Right lobe of liver (tissue), 6 donors: ENCODE measurements around the gene INPP4B. TPM values are rescaled to one million over a fixed set of nuclear protein-coding genes. Genes with fewer than 3 reads are reported as not detected.

Experiments
- ATAC-seq, 4 donors: fragments of 200-7000 bp; cut with Tn5 transposase; one replicate each; pipeline ENCODE4 v1.9.1; 2020; ENCODE audit warnings: mild to moderate bottlenecking in 4 of 4, moderate library complexity in 4 of 4
- DNase-seq, 3 donors: peaks; one replicate each; pipeline ENCODE4 v3.0.0-alpha.2; 2020
- H3K27ac ChIP-seq, 3 donors: fragments of 200-600 bp; one replicate each; pipeline ENCODE4 v1.8.0; 2022
- H3K27me3 ChIP-seq, 2 donors: fragments of 200-600 bp; one replicate each; pipeline ENCODE4 v1.8.0; 2022
- H3K36me3 ChIP-seq, 4 donors: fragments of 200-600 bp; sonication (generic) in 1 of 4; one replicate each; pipeline versions ENCODE4 v1.5.1 to v1.8.0; 2017 to 2022; ENCODE audit warnings: control low read depth in 1 of 4
- H3K4me1 ChIP-seq, 4 donors: fragments of 200-600 bp; sonication (generic) in 1 of 4; one replicate each; pipeline versions ENCODE4 v1.5.1 to v1.8.0; 2017 to 2022; ENCODE audit warnings: control low read depth in 1 of 4
- H3K4me3 ChIP-seq, 3 donors: fragments of 200-600 bp; one replicate each; pipeline ENCODE4 v1.8.0; 2022
- H3K9me3 ChIP-seq, 4 donors: fragments of 200-600 bp; sonication (generic) in 1 of 4; one replicate each; pipeline versions ENCODE4 v1.5.1 to v1.8.0; 2017 to 2022; ENCODE audit warnings: control low read depth in 1 of 4
- POLR2A ChIP-seq: fragments of 450-650 bp; IDR thresholded peaks from one replicate; pipeline ENCODE4 v1.6.1; 2017; ENCODE audit warnings: antibody characterized with exemption, mild to moderate bottlenecking
- WGBS: methylation state at CpG from one replicate; pipeline ENCODE4 v1.1.6; 2018; ENCODE audit warnings: low coverage, low lambda C conversion rate; ENCODE audit not compliant: insufficient coverage; ENCODE audit errors: missing lambda C conversion rate; 5-methylcytosine and 5-hydroxymethylcytosine counted together
- intact Hi-C, 2 donors: fragments of 100-400 bp; cut with DNase I; formaldehyde crosslinking; loops; one replicate each; pipeline versions ENCODE4 v1.11.2 to v1.14.1; 2022
- total RNA-seq, 6 experiments: library from RNA; depleted of rRNA in 2 of 6; stranded (reverse); fragments of >200 nt in 2 of 6; fragmentation: NEBNext Ultra II Directional in 3 of 6; extraction: Animal tissue kit (Norgen Biotek cat#: 25700) in 3 of 6; gene quantifications; one replicate each; pipeline versions ENCODE4 v1.1.0 to v1.2.4, GENCODE V29; 2016 to 2023
- TF ChIP-seq, protein P1 (sequence below), 4 donors: fragments of 200-600 bp in 3 of 4; fragments of 450-650 bp in 1 of 4; IDR thresholded peaks; one replicate each; pipeline versions ENCODE4 v1.5.1 to v1.8.0; 2016 to 2022; ENCODE audit warnings: antibody characterized with exemption in 4 of 4, mild to moderate bottlenecking in 2 of 4
- donor health status: DM: no; HTN: yes; CAD: no.
- donor health status: DM: no; HTN: no; CAD: no.
- donor health status: DM: no; HTN: no; CAD: no.
- donor health status: DM: no; HTN: yes; CAD: no.
- donor health status: DM: no; HTN: yes; CAD: no.

The INPP4B gene
- total RNA-seq, 6 experiments from 2014 or later: 0.73 to 5.0 (median 1.6) TPM

DNA sequence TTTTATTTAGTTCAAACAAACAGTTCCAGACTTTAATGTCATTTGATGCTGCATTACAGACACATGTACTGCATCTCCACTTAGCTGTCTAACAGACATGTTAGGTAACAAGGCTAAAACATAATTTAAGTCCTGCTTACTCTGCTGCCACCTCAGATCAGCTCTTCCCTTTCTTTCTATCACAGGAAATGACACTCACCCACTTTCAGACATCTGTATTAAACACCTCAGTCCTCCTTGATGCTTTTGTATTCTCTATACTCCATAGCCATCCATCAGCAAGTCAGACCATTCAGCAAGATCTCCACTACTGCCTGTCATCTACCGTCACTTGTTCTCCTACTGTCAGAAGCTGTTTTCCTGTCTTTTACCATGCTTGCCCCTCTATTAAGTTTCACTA lies 804.3 kb downstream of the INPP4B start:
- TF ChIP-seq, protein P1, sequence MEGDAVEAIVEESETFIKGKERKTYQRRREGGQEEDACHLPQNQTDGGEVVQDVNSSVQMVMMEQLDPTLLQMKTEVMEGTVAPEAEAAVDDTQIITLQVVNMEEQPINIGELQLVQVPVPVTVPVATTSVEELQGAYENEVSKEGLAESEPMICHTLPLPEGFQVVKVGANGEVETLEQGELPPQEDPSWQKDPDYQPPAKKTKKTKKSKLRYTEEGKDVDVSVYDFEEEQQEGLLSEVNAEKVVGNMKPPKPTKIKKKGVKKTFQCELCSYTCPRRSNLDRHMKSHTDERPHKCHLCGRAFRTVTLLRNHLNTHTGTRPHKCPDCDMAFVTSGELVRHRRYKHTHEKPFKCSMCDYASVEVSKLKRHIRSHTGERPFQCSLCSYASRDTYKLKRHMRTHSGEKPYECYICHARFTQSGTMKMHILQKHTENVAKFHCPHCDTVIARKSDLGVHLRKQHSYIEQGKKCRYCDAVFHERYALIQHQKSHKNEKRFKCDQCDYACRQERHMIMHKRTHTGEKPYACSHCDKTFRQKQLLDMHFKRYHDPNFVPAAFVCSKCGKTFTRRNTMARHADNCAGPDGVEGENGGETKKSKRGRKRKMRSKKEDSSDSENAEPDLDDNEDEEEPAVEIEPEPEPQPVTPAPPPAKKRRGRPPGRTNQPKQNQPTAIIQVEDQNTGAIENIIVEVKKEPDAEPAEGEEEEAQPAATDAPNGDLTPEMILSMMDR (IDR thresholded peaks at IDR 0.05): no peak
- no peak for TF ChIP-seq POLR2A
- H3K36me3 ChIP-seq: no peaks in the 10 kb centered on the region
- intact Hi-C loops: no loop called here
- no peak for DNase-seq
- WGBS: 83% methylated on average over 1 of the region's 1 CpG
- no peaks in the 10 kb centered on the region for H3K27me3 ChIP-seq
- H3K9me3 ChIP-seq: no peaks in the 10 kb centered on the region
- H3K4me1 ChIP-seq: no peaks in the 10 kb centered on the region
- no peak overlapping the region for H3K4me3 ChIP-seq
- ATAC-seq: no peak
- no peak overlapping the region for H3K27ac ChIP-seq

DNA sequence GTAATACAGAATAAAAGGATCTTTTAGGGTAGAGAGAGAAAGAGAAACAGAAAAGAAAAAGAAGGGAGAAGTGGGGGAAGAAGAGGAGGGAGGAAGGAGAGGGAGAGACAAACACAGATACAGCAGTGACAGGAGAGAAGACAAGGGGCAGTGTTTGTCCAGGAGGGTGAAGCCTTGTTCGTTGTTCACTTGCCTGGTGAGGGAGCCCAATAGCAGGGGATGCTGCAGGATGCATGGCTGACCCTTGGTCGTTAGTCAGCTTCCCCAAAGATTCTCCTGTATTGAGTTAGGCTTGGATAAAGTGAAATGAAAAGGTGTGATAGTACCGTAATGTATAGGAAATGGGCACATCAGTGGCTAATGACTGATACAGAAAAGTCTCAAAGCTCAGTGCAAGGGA lies 806.1 kb downstream of the INPP4B start:
- intact Hi-C loops: no loop called here
- H3K4me3 ChIP-seq: no peak overlapping the region
- H3K27ac ChIP-seq: no peak overlapping the region
- no peaks in the 10 kb centered on the region for H3K9me3 ChIP-seq
- H3K27me3 ChIP-seq: no peaks in the 10 kb centered on the region
- DNase-seq (no peak), ATAC-seq (no peak)
- no peaks in the 10 kb centered on the region for H3K4me1 ChIP-seq
- WGBS: 52% methylated on average over 3 of the region's 3 CpGs
- no peak for TF ChIP-seq POLR2A
- TF ChIP-seq, protein P1 (IDR thresholded peaks at IDR 0.05): no peak
- H3K36me3 ChIP-seq: no peaks in the 10 kb centered on the region

DNA sequence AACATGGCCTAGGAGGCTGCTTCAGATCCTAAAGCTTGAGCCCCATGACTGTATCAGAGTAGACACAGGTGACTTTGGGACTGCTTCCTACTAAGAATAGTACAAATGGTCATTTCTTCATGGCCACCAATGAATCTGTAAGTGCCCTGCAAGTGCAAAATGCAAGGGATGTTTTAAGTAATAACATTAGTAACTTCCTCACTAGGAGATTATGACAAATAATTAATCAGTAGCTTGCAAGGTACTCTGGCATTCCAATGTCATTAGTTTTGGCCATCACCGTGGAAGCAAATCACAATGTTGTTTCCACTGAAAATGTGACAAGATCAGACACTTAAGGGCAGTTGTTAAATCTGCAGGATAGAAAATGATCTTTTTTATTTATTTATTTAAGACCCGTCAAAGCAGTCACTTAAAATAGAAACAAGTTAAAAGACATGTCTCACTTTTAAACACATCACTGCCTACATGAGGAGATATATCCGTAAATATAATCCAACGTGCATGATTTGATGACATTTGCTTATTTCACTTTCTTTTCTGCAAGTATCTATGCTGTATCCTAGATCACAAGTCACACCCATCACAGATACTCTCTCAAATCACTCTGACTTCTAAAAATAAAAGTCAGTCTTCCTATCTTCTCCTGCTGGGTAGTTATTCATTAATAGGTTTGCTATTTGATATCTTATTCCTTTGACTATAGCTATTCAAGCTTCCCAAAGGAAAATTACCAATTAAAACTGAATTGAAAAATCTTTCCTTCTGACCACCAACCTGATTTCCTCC lies 809.1 kb downstream of the INPP4B start:
- Histone ChIP-seq H3K36me3 (no peaks in the 10 kb centered on the region), H3K4me3 (no peak overlapping the region), H3K4me1 (no peaks in the 10 kb centered on the region), H3K27ac (no peak overlapping the region), H3K9me3 (no peaks in the 10 kb centered on the region), H3K27me3 (no peaks in the 10 kb centered on the region)
- DNase-seq (no peak), ATAC-seq (no peak)
- intact Hi-C loops: no loop called here
- no peak for TF ChIP-seq POLR2A
- TF ChIP-seq, protein P1 (IDR thresholded peaks at IDR 0.05): no peak
- WGBS: 55% methylated on average over 4 of the region's 4 CpGs

DNA sequence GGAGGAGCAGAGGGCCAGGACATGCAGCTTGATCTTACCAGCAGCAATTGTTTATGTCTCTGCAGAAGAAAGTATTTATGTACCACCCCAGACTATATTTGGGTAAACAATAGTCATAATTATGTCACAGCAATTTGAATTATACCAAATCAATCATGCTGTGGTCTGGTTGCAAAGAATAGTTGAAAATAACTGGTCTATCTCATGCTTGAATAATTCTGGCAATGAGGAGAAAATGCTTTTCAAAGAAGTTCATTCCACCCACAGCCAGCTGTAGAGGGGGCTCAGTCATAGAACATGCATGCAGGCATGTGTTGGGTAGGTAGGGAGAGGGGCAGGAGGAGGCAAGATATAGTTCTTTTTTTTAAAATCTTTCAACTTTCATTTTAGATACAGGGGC lies 810.5 kb downstream of the INPP4B start:
- Histone ChIP-seq H3K4me3 (no peak overlapping the region), H3K27me3 (no peaks in the 10 kb centered on the region), H3K36me3 (no peaks in the 10 kb centered on the region), H3K9me3 (no peaks in the 10 kb centered on the region), H3K4me1 (no peaks in the 10 kb centered on the region), H3K27ac (no peak overlapping the region)
- no peak for TF ChIP-seq POLR2A
- TF ChIP-seq, protein P1 (IDR thresholded peaks at IDR 0.05): no peak
- ATAC-seq (no peak), DNase-seq (no peak)
- intact Hi-C loops: no loop called here
